ENCODE measurements around the gene OR2J3. TPM values are rescaled to one million over a fixed set of nuclear protein-coding genes. Genes with fewer than 3 reads are reported as not detected.
"Not testable (repeated sequence)": the region's sequence is repeated elsewhere in the genome, so short reads cannot be mapped to it uniquely, and the experiment has no call there.

The OR2J3 gene
- total RNA-seq, 2 donors from 2014 or later, result not detected

- DNase-seq (no peak), ATAC-seq (no peak)
- intact Hi-C loops (cut with DNase I, micrococcal nuclease), result no loop called here
These were observed 45.2 kb downstream of the OR2J3 start for GRCh38 chr6:29153083-29153482.

DNA sequence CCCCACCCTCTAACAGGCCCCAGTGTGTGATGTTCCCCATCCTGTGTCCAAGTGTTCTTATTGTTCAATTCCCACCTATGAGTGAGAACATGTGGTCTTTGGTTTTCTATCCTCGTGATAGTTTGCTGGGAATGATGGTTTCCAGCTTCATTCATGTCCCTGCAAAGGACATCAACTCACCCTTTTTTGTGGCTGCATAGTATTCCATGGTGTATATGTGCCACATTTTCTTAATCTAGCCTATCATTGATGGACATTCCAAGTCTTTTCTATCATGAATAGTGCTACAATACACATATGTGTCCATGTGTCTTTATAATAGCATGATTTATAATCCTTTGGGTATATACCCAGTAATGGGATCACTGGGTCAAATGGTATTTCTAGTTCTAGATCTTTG is 47.3 kb downstream of the OR2J3 start:
- intact Hi-C loops (cut with DNase I, micrococcal nuclease); ATAC-seq; DNase-seq: not testable (repeated sequence)

- not testable (repeated sequence) for ATAC-seq
These were observed 52.1 kb downstream of the OR2J3 start for GRCh38 chr6:29159922-29160321.

More at GRCh38 chr6:29159922-29160321, 52.1 kb downstream of the OR2J3 start:
- intact Hi-C loops (cut with DNase I, micrococcal nuclease); DNase-seq: not testable (repeated sequence)

Other genes starting within 250 kb of the OR2J3 start
- 10 to 100 TPM; 30.2 to 39.4 TPM for gene TRIM27, start 184.1 kb upstream of the OR2J3 start, total RNA-seq
- gene ZNF311, start 102.7 kb upstream of the OR2J3 start, total RNA-seq, result 1 to 10 TPM; 1.5 to 2.0 TPM
- gene OR2W1, start 62.9 kb upstream of the OR2J3 start, total RNA-seq, result not detected
- gene OR2B3, start 20.7 kb upstream of the OR2J3 start, total RNA-seq, result not detected
- not detected for gene OR2J1, start 8.6 kb upstream of the OR2J3 start, total RNA-seq
- gene OR2J2, start 62.8 kb downstream of the OR2J3 start, total RNA-seq, result not detected
- not detected for gene OR14J1, start 193.6 kb downstream of the OR2J3 start, total RNA-seq